ENCODE data around the gene CCDC141.

DNA sequence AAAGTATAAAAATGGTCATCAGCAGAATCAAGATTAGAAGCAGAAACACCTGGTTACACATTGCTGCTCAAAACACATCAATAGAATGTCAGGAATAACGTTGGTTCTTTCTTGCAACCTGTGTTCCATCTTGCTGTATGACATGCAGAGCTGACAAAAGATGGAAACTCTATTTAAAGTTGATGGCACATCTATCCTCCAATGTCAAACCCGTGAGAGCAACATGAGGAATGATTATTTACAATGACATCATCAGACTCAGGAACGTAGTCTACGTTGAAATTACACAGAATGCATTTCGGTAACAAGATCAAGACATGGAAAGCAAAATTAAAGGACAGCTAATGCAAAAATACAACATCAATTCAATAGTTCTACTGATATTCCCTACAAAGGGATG lies 216.6 kb downstream of the CCDC141 start:
- TF ChIP-seq, protein P1, sequence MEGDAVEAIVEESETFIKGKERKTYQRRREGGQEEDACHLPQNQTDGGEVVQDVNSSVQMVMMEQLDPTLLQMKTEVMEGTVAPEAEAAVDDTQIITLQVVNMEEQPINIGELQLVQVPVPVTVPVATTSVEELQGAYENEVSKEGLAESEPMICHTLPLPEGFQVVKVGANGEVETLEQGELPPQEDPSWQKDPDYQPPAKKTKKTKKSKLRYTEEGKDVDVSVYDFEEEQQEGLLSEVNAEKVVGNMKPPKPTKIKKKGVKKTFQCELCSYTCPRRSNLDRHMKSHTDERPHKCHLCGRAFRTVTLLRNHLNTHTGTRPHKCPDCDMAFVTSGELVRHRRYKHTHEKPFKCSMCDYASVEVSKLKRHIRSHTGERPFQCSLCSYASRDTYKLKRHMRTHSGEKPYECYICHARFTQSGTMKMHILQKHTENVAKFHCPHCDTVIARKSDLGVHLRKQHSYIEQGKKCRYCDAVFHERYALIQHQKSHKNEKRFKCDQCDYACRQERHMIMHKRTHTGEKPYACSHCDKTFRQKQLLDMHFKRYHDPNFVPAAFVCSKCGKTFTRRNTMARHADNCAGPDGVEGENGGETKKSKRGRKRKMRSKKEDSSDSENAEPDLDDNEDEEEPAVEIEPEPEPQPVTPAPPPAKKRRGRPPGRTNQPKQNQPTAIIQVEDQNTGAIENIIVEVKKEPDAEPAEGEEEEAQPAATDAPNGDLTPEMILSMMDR (conservative IDR thresholded peaks at IDR 0.05; ENCODE audit: low read depth in 2 of 2) = no peak
- no peak for TF ChIP-seq EZH2phosphoT487 (IDR thresholded peaks at IDR 0.05; ENCODE audit: unreplicated experiment)
- TF ChIP-seq, protein P2, sequence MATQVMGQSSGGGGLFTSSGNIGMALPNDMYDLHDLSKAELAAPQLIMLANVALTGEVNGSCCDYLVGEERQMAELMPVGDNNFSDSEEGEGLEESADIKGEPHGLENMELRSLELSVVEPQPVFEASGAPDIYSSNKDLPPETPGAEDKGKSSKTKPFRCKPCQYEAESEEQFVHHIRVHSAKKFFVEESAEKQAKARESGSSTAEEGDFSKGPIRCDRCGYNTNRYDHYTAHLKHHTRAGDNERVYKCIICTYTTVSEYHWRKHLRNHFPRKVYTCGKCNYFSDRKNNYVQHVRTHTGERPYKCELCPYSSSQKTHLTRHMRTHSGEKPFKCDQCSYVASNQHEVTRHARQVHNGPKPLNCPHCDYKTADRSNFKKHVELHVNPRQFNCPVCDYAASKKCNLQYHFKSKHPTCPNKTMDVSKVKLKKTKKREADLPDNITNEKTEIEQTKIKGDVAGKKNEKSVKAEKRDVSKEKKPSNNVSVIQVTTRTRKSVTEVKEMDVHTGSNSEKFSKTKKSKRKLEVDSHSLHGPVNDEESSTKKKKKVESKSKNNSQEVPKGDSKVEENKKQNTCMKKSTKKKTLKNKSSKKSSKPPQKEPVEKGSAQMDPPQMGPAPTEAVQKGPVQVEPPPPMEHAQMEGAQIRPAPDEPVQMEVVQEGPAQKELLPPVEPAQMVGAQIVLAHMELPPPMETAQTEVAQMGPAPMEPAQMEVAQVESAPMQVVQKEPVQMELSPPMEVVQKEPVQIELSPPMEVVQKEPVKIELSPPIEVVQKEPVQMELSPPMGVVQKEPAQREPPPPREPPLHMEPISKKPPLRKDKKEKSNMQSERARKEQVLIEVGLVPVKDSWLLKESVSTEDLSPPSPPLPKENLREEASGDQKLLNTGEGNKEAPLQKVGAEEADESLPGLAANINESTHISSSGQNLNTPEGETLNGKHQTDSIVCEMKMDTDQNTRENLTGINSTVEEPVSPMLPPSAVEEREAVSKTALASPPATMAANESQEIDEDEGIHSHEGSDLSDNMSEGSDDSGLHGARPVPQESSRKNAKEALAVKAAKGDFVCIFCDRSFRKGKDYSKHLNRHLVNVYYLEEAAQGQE (IDR thresholded peaks at IDR 0.05; ENCODE audit: unreplicated experiment) = no peak
- no peak for TF ChIP-seq NANOG (IDR thresholded peaks at IDR 0.05; ENCODE audit: borderline replicate concordance)
- TF ChIP-seq EZH2 (IDR thresholded peaks at IDR 0.05; ENCODE audit: low read depth, unreplicated experiment) = no peak
- no peak for TF ChIP-seq POLR2AphosphoS5 (IDR thresholded peaks at IDR 0.05; ENCODE audit: low read depth)
- TF ChIP-seq CREB1 (CRISPR knock-in tag; IDR thresholded peaks at IDR 0.05; ENCODE audit: low read depth) = no peak

All from GM23338 (cell line).